Sciatic nerve (tissue), 1 donor: ENCODE measurements around the gene VSX2. TPM values are rescaled to one million over a fixed set of nuclear protein-coding genes. Genes with fewer than 3 reads are reported as not detected.

ENCODE experiments used
- total RNA-seq: library from RNA; stranded (reverse); fragmentation: NEBNext Ultra II Directional; extraction: Animal tissue kit (Norgen Biotek cat#: 25700); gene quantifications from one replicate; pipeline ENCODE4 v1.2.1, GENCODE V29; 2021
- donor health status: DM: no; HTN: no; CAD: no.

Gene VSX2
- total RNA-seq, 1 donor from 2014 or later = not detected

Other genes with a start within 250 kb of the VSX2 start
- gene ENTPD5, start 220.2 kb upstream of the VSX2 start, total RNA-seq = 15.5 TPM
- gene BBOF1, start 220.1 kb upstream of the VSX2 start, total RNA-seq = 8.6 TPM
- 85.5 TPM for gene ALDH6A1, start 155.0 kb upstream of the VSX2 start, total RNA-seq
- gene LIN52, start 154.5 kb upstream of the VSX2 start, total RNA-seq = 8.5 TPM
- gene ABCD4, start 63.5 kb downstream of the VSX2 start, total RNA-seq = 89.7 TPM
- gene VRTN, start 109.0 kb downstream of the VSX2 start, total RNA-seq = not detected
- 0.58 TPM for gene SYNDIG1L, start 186.8 kb downstream of the VSX2 start, total RNA-seq